Fibroblast of lung (primary cell): ENCODE measurements around the gene EAF2. TPM values are rescaled to one million over a fixed set of nuclear protein-coding genes. Genes with fewer than 3 reads are reported as not detected.

ENCODE experiments used
- DNase-seq, 2 donors: peaks; one replicate each; pipeline versions ENCODE4 v3.0.0 to v3.0.0-alpha.2; 2010; ENCODE audit warnings: low read depth in 2 of 2
- H2AFZ ChIP-seq: 2 replicates; pipeline ENCODE4 v1.5.1; 2012; ENCODE audit warnings: low read length, control low read depth, inconsistent platforms
- H3K27ac ChIP-seq: 2 replicates; pipeline ENCODE4 v1.5.1; 2011; ENCODE audit warnings: low read length, control low read depth; ENCODE audit not compliant: insufficient read depth
- H3K27me3 ChIP-seq: 2 replicates; pipeline ENCODE4 v1.5.1; 2011; ENCODE audit warnings: mild to moderate bottlenecking, low read length; ENCODE audit not compliant: control insufficient read depth, insufficient read depth
- H3K36me3 ChIP-seq: 2 replicates; pipeline ENCODE4 v1.5.1; 2011; ENCODE audit warnings: low read length; ENCODE audit not compliant: control insufficient read depth, insufficient read depth
- H3K4me1 ChIP-seq: 2 replicates; pipeline ENCODE4 v1.5.1; 2011; ENCODE audit warnings: low read length; ENCODE audit not compliant: control insufficient read depth, insufficient read depth; ENCODE audit errors: extremely low read depth
- H3K4me2 ChIP-seq: 2 replicates; pipeline ENCODE4 v1.5.1; 2011; ENCODE audit warnings: low read length, control low read depth; ENCODE audit not compliant: insufficient read depth; ENCODE audit errors: extremely low read depth
- H3K4me3 ChIP-seq, 4 experiments: fragments of 200-600 bp in 1 of 4; sonication (generic) in 1 of 4; replicated peaks in 1 of 4; 2 replicates each; pipeline ENCODE4 v1.5.1; 2011 to 2016; ENCODE audit warnings: low read length in 4 of 4, low read depth in 3 of 4, mild to moderate bottlenecking in 3 of 4, control low read depth in 2 of 4, inconsistent platforms in 1 of 4, mixed read lengths in 1 of 4; ENCODE audit not compliant: insufficient read depth in 1 of 4; ENCODE audit errors: control extremely low read depth in 1 of 4
- H3K79me2 ChIP-seq: 2 replicates; pipeline ENCODE4 v1.5.1; 2012; ENCODE audit warnings: mild to moderate bottlenecking, low read length, inconsistent platforms; ENCODE audit not compliant: control insufficient read depth, insufficient read depth
- H3K9ac ChIP-seq: 2 replicates; pipeline ENCODE4 v1.5.1; 2011; ENCODE audit warnings: mild to moderate bottlenecking, low read length, control low read depth; ENCODE audit not compliant: insufficient read depth
- H3K9me3 ChIP-seq: 2 replicates; pipeline ENCODE4 v1.5.1; 2012; ENCODE audit warnings: low read depth, low read length; ENCODE audit not compliant: control insufficient read depth, insufficient read depth
- H4K20me1 ChIP-seq: 2 replicates; pipeline ENCODE4 v1.5.1; 2011; ENCODE audit warnings: low read length; ENCODE audit not compliant: control insufficient read depth, insufficient read depth; ENCODE audit errors: extremely low read depth
- CTCF ChIP-seq, 2 donors: IDR thresholded peaks in 1 of 2; conservative IDR thresholded peaks in 1 of 2; 1 replicate in 1 of 2; 2 replicates in 1 of 2; pipeline ENCODE4 v1.5.1; 2011 to 2012; ENCODE audit warnings: low read length in 2 of 2, control low read depth in 1 of 2, inconsistent platforms in 1 of 2, low read depth in 1 of 2, mild to moderate bottlenecking in 1 of 2
- EZH2 ChIP-seq: IDR thresholded peaks from 2 replicates; pipeline ENCODE4 v1.5.1; 2012; ENCODE audit warnings: low read length, control low read depth, mild to moderate bottlenecking; ENCODE audit errors: missing control alignments
- polyA plus RNA-seq, 2 donors: library from polyadenylated mRNA; depleted of rRNA in 1 of 2; stranded (reverse) in 1 of 2; unstranded in 1 of 2; fragments of >200 nt; gene quantifications; 2 replicates each; pipeline ENCODE4 v1.2.1, GENCODE V29; 2011 to 2012; ENCODE audit warnings: missing spikeins in 1 of 2
- total RNA-seq: library from RNA; depleted of rRNA; stranded (reverse); fragments of >200 nt; gene quantifications from 2 replicates; pipeline ENCODE4 v1.2.1, GENCODE V29; 2014

Gene EAF2
- total and polyA plus RNA-seq, 2 donors (not counting 1 experiment from before 2014, with no cell fraction given), result 0.52 to 2.1 TPM

- Histone ChIP-seq H3K9me3 (no peaks in the 10 kb centered on the region), H3K9ac (no peak overlapping the region), H3K4me1 (no peaks in the 10 kb centered on the region), H3K36me3 (no peaks in the 10 kb centered on the region), H3K27me3 (no peaks in the 10 kb centered on the region), H3K27ac (no peak overlapping the region), H3K79me2 (peaks cover 10% of the 10 kb centered on the region), H3K4me3 (no peak overlapping the region), H4K20me1 (no peaks in the 10 kb centered on the region), H2AFZ (no peak overlapping the region), H3K4me2 (no peak overlapping the region)
- DNase-seq, result no peak
- no peak for TF ChIP-seq CTCF (conservative IDR thresholded peaks at IDR 0.05 in 1 of 2, IDR thresholded peaks at IDR 0.05 in 1 of 2; ENCODE audit: low read depth in 1 of 2, low read length in 2 of 2)
- TF ChIP-seq EZH2, result no peak
Observed at GRCh38 chr3:121836064-121836463, 1.1 kb downstream of the EAF2 start.

GRCh38 chr3:121836481-121836880 lies 1.5 kb downstream of the EAF2 start:
- TF ChIP-seq CTCF (conservative IDR thresholded peaks at IDR 0.05 in 1 of 2, IDR thresholded peaks at IDR 0.05 in 1 of 2; ENCODE audit: low read depth in 1 of 2, low read length in 2 of 2) (no peak), EZH2 (no peak)
- DNase-seq, result no peak
- no peak overlapping the region for H3K27ac ChIP-seq
- no peak overlapping the region for H3K9ac ChIP-seq
- H4K20me1 ChIP-seq, result no peaks in the 10 kb centered on the region
- H3K4me2 ChIP-seq, result no peak overlapping the region
- no peaks in the 10 kb centered on the region for H3K4me1 ChIP-seq
- H3K9me3 ChIP-seq, result no peaks in the 10 kb centered on the region
- no peaks in the 10 kb centered on the region for H3K27me3 ChIP-seq
- no peaks in the 10 kb centered on the region for H3K36me3 ChIP-seq
- H3K79me2 ChIP-seq, result peaks cover 10% of the 10 kb centered on the region
- H2AFZ ChIP-seq, result no peak overlapping the region
- no peak overlapping the region for H3K4me3 ChIP-seq

GRCh38 chr3:121839962-121840361 lies 5.0 kb downstream of the EAF2 start:
- H3K27me3 ChIP-seq, result no peaks in the 10 kb centered on the region
- no peaks in the 10 kb centered on the region for H3K9me3 ChIP-seq
- no peak overlapping the region for H3K9ac ChIP-seq
- no peak for DNase-seq
- H3K27ac ChIP-seq, result no peak overlapping the region
- no peak for TF ChIP-seq CTCF (conservative IDR thresholded peaks at IDR 0.05 in 1 of 2, IDR thresholded peaks at IDR 0.05 in 1 of 2; ENCODE audit: low read depth in 1 of 2, low read length in 2 of 2)
- no peak for TF ChIP-seq EZH2
- H3K79me2 ChIP-seq, result no peaks in the 10 kb centered on the region
- H3K4me1 ChIP-seq, result no peaks in the 10 kb centered on the region
- no peaks in the 10 kb centered on the region for H4K20me1 ChIP-seq
- H3K36me3 ChIP-seq, result no peaks in the 10 kb centered on the region
- no peak overlapping the region for H2AFZ ChIP-seq
- H3K4me2 ChIP-seq, result no peak overlapping the region
- no peak overlapping the region for H3K4me3 ChIP-seq
